Ovary (tissue), 3 donors: ENCODE results near the gene DNAH17.

Source experiments
- CTCF ChIP-seq, 3 donors: fragments of 450-650 bp in 2 of 3; fragments of 200-600 bp in 1 of 3; IDR thresholded peaks; one replicate each; pipeline versions ENCODE4 v1.5.1 to v1.8.0; 2016 to 2022; ENCODE audit warnings: antibody characterized with exemption in 3 of 3, mild to moderate bottlenecking in 1 of 3
- EP300 ChIP-seq: sonication (generic); formaldehyde crosslinking; IDR thresholded peaks from one replicate; pipeline ENCODE4 v1.6.1; 2017; ENCODE audit warnings: antibody characterized with exemption
- donor health status: DM: no; HTN: no; CAD: no.

GRCh38 chr17:78575899-78576298, 1.3 kb downstream of the DNAH17 start:
- no peak for TF ChIP-seq CTCF (IDR thresholded peaks at IDR 0.05)
- TF ChIP-seq EP300 = no peak
